ENCODE data around the gene TMEM86B. TPM values are rescaled to one million over a fixed set of nuclear protein-coding genes. Genes with fewer than 3 reads are reported as not detected.

TMEM86B gene
- total RNA-seq, 1 donor from 2014 or later, result 3.9 TPM

- no peak for DNase-seq (ENCODE audit: low read depth)
- Histone ChIP-seq H4K20me1 (ENCODE audit: insufficient read depth, low read length) (peaks cover 6% of the 10 kb centered on the region), H3K9ac (ENCODE audit: low read length) (no peak overlapping the region), H3K4me3 (ENCODE audit: insufficient read depth, low read depth, low read length) (no peak overlapping the region), H3K36me3 (ENCODE audit: insufficient read depth, low read length) (no peaks in the 10 kb centered on the region), H3K9me3 (ENCODE audit: insufficient read depth, low read depth, low read length) (peaks cover 4% of the 10 kb centered on the region), H3K4me2 (ENCODE audit: low read length) (no peak overlapping the region), H3K4me1 (ENCODE audit: insufficient read depth, low read length) (no peaks in the 10 kb centered on the region), H3K27me3 (ENCODE audit: insufficient read depth, low read length) (no peaks in the 10 kb centered on the region), H3K79me2 (ENCODE audit: insufficient read depth, low read length) (peaks cover 5% of the 10 kb centered on the region), H3K27ac (ENCODE audit: low read depth, low read length) (no peak overlapping the region), H2AFZ (ENCODE audit: low read depth, low read length) (no peak overlapping the region)
- TF ChIP-seq EZH2 (IDR thresholded peaks at IDR 0.05; ENCODE audit: insufficient read depth, low read length) (no peak), CTCF (IDR thresholded peaks at IDR 0.05; ENCODE audit: insufficient read depth, low read depth, low read length) (no peak)
- Mint-ChIP-seq H3K4me3 (ENCODE audit: unreplicated experiment) (no peak overlapping the region), H3K27me3 (ENCODE audit: low read depth, unreplicated experiment) (no peaks in the 10 kb centered on the region), H3K36me3 (ENCODE audit: low read depth, unreplicated experiment) (peaks cover 12% of the 10 kb centered on the region), H3K9me3 (ENCODE audit: unreplicated experiment) (peaks cover 2% of the 10 kb centered on the region), H3K27ac (ENCODE audit: unreplicated experiment) (no peak overlapping the region), H3K4me1 (ENCODE audit: low read depth, unreplicated experiment) (no peaks in the 10 kb centered on the region)
- FAIRE-seq, result no peak
Measured at GRCh38 chr19:55266404-55266803, 37.8 kb upstream of the TMEM86B start.

GRCh38 chr19:55265723-55266386 is 37.3 kb upstream of the TMEM86B start:
- Histone ChIP-seq H3K4me3 (ENCODE audit: insufficient read depth, low read depth, low read length) (no peak overlapping the region), H3K9me3 (ENCODE audit: insufficient read depth, low read depth, low read length) (peaks cover 4% of the 10 kb centered on the region), H4K20me1 (ENCODE audit: insufficient read depth, low read length) (peaks cover 6% of the 10 kb centered on the region), H3K4me2 (ENCODE audit: low read length) (no peak overlapping the region), H2AFZ (ENCODE audit: low read depth, low read length) (no peak overlapping the region), H3K36me3 (ENCODE audit: insufficient read depth, low read length) (no peaks in the 10 kb centered on the region), H3K27me3 (ENCODE audit: insufficient read depth, low read length) (no peaks in the 10 kb centered on the region), H3K27ac (ENCODE audit: low read depth, low read length) (no peak overlapping the region), H3K4me1 (ENCODE audit: insufficient read depth, low read length) (no peaks in the 10 kb centered on the region), H3K9ac (ENCODE audit: low read length) (no peak overlapping the region), H3K79me2 (ENCODE audit: insufficient read depth, low read length) (peaks cover 5% of the 10 kb centered on the region)
- Mint-ChIP-seq H3K9me3 (ENCODE audit: unreplicated experiment) (peaks cover 2% of the 10 kb centered on the region), H3K27me3 (ENCODE audit: low read depth, unreplicated experiment) (no peaks in the 10 kb centered on the region), H3K27ac (ENCODE audit: unreplicated experiment) (no peak overlapping the region), H3K4me1 (ENCODE audit: low read depth, unreplicated experiment) (no peaks in the 10 kb centered on the region), H3K36me3 (ENCODE audit: low read depth, unreplicated experiment) (peaks cover 12% of the 10 kb centered on the region), H3K4me3 (ENCODE audit: unreplicated experiment) (no peak overlapping the region)
- no peak for TF ChIP-seq EZH2 (IDR thresholded peaks at IDR 0.05; ENCODE audit: insufficient read depth, low read length)
- no peak for TF ChIP-seq CTCF (IDR thresholded peaks at IDR 0.05; ENCODE audit: insufficient read depth, low read depth, low read length)
- DNase-seq (ENCODE audit: low read depth), result no peak
- FAIRE-seq, result no peak

- DNase-seq (ENCODE audit: low read depth), result no peak
- H3K79me2 ChIP-seq (ENCODE audit: insufficient read depth, low read length), result peaks cover 5% of the 10 kb centered on the region
- Mint-ChIP-seq H3K27ac (ENCODE audit: unreplicated experiment) (no peak overlapping the region), H3K27me3 (ENCODE audit: low read depth, unreplicated experiment) (no peaks in the 10 kb centered on the region), H3K36me3 (ENCODE audit: low read depth, unreplicated experiment) (peaks cover 10% of the 10 kb centered on the region), H3K4me3 (ENCODE audit: unreplicated experiment) (no peak overlapping the region), H3K4me1 (ENCODE audit: low read depth, unreplicated experiment) (peaks cover 2% of the 10 kb centered on the region), H3K9me3 (ENCODE audit: unreplicated experiment) (peaks cover 2% of the 10 kb centered on the region)
- H3K4me1 ChIP-seq (ENCODE audit: insufficient read depth, low read length), result no peaks in the 10 kb centered on the region
- H3K4me3 ChIP-seq (ENCODE audit: insufficient read depth, low read depth, low read length), result no peak overlapping the region
- H3K9me3 ChIP-seq (ENCODE audit: insufficient read depth, low read depth, low read length), result peaks cover 4% of the 10 kb centered on the region
- no peak overlapping the region for H3K9ac ChIP-seq (ENCODE audit: low read length)
- H2AFZ ChIP-seq (ENCODE audit: low read depth, low read length), result no peak overlapping the region
- H4K20me1 ChIP-seq (ENCODE audit: insufficient read depth, low read length), result peaks cover 6% of the 10 kb centered on the region
- no peak for FAIRE-seq
- TF ChIP-seq CTCF (IDR thresholded peaks at IDR 0.05; ENCODE audit: insufficient read depth, low read depth, low read length), result no peak
- no peak for TF ChIP-seq EZH2 (IDR thresholded peaks at IDR 0.05; ENCODE audit: insufficient read depth, low read length)
- H3K4me2 ChIP-seq (ENCODE audit: low read length), result no peak overlapping the region
- no peak overlapping the region for H3K27ac ChIP-seq (ENCODE audit: low read depth, low read length)
- H3K27me3 ChIP-seq (ENCODE audit: insufficient read depth, low read length), result no peaks in the 10 kb centered on the region
- no peaks in the 10 kb centered on the region for H3K36me3 ChIP-seq (ENCODE audit: insufficient read depth, low read length)
Measured at GRCh38 chr19:55265173-55265572, 36.6 kb upstream of the TMEM86B start.
